ENCODE data around the gene CEP131.

DNA sequence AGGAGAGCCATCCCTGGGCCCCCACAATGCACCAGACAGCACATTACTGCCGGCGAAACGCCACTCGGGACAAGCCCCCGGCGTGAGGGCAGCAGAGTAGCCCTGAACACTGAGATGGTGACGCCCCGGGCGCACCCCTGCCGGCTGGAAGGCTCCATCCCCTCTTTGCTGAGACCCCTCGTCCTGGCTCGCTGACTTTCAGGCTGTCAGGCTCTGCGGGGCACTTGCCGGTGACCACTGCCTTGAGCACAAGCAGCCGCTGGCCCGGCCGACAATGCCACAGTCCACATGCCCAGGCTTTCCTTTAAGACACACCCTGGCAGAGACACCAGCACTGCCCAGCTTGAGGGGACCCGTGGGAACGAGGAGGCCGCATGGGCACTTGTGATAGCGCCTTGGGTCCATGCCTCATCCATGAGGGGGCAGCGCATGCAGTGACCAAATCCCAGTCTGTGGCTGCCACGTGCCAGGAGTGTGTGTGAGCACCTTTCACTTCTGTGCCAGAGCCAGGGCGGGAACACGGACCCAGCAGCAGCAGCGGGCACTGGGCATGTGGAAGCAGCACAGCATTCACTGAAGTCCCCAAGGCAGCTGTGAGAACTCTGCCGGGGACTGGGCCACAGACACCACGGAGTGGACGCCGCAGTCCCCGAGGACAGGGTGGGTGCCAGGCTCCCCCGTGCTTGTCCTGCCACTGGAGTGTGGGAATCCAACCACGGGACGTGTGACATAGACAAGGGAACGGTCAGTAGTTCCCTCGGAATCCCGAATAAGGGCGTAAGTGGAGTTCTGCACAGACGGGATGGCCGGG lies 40.8 kb upstream of the CEP131 start:
- TF ChIP-seq, protein P1, sequence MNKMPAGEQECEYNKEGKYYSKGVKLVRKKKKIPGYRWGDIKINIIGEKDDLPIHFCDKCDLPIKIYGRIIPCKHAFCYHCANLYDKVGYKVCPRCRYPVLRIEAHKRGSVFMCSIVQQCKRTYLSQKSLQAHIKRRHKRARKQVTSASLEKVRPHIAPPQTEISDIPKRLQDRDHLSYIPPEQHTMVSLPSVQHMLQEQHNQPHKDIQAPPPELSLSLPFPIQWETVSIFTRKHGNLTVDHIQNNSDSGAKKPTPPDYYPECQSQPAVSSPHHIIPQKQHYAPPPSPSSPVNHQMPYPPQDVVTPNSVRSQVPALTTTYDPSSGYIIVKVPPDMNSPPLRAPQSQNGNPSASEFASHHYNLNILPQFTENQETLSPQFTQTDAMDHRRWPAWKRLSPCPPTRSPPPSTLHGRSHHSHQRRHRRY (tag by site-specific recombination; IDR thresholded peaks at IDR 0.05), result no peak
- TF ChIP-seq SP2 (tag by site-specific recombination; IDR thresholded peaks at IDR 0.05), result no peak
- no peak for TF ChIP-seq GLIS1 (tag by site-specific recombination; IDR thresholded peaks at IDR 0.05)
- TF ChIP-seq PRDM4 (tag by site-specific recombination; IDR thresholded peaks at IDR 0.05), result no peak
- no peak for TF ChIP-seq ZNF704 (tag by site-specific recombination; IDR thresholded peaks at IDR 0.05)
- TF ChIP-seq CTCF (tag by site-specific recombination; IDR thresholded peaks at IDR 0.05), result no peak
- TF ChIP-seq ZFP3 (tag by site-specific recombination; IDR thresholded peaks at IDR 0.05; ENCODE audit: low read depth), result no peak
- no peak for TF ChIP-seq EGR2 (tag by site-specific recombination; IDR thresholded peaks at IDR 0.05; ENCODE audit: low read depth)
